ENCODE measurements around the gene NLGN1. TPM values are rescaled to one million over a fixed set of nuclear protein-coding genes. Genes with fewer than 3 reads are reported as not detected.

Gene NLGN1
- total RNA-seq, 3 donors from 2014 or later = 4.4 to 12.3 (median 6.9) TPM

DNA sequence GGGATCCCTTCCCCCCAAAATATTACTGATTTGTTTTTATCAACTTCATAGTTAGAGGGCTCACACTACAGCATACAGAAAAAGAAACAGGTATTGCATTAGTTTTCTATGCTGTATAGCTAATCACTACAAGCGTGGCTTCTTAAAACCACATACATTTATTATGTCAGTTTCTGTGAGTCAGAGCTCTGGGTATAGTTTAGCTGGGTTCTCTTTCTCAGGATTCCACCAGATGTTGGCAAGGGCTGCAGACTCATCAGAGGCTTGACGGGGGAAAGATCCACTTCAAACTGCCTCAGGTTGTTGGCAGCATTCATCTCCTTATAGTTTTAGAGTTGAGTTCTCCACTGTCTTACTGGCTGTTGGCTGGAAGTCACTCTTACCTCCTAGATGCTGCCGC lies 328.0 kb downstream of the NLGN1 start:
- intact Hi-C loops (cut with DNase I; ENCODE audit: low total_unique reads) = no loop called here
- H3K36me3 ChIP-seq = no peaks in the 10 kb centered on the region
- no peaks in the 10 kb centered on the region for H3K27me3 ChIP-seq
- TF ChIP-seq POLR2A (IDR thresholded peaks at IDR 0.05) = no peak
- no peak for TF ChIP-seq CTCF (IDR thresholded peaks at IDR 0.05)
- no peak for TF ChIP-seq POLR2AphosphoS5 (IDR thresholded peaks at IDR 0.05)
- H3K4me3 ChIP-seq = no peak overlapping the region
- no peak overlapping the region for H3K27ac ChIP-seq
- DNase-seq (ENCODE audit: low spot score in 2 of 2) = no peak
- H3K9me3 ChIP-seq = no peaks in the 10 kb centered on the region
- no peaks in the 10 kb centered on the region for H3K4me1 ChIP-seq

DNA sequence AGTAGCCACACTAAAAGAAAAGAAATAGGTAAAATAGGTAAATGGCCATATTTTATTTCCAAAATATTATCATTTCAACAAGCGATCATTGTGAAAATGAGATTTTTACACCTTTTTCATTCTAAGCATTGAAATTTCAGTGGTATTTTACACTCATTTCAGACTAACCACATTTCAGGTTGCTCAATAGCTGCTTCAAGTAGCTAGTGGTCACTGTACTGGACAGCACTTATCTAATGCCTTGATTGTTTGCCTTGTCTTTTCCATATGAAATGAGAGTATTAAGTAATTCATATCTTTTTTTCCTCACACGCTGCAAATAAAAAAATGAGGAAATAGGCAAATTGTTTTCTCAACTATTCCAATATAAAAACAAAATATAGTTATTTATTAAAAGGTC lies 332.8 kb downstream of the NLGN1 start:
- no peak overlapping the region for H3K27ac ChIP-seq
- no peak overlapping the region for H3K4me3 ChIP-seq
- H3K36me3 ChIP-seq = no peaks in the 10 kb centered on the region
- no peaks in the 10 kb centered on the region for H3K27me3 ChIP-seq
- no peaks in the 10 kb centered on the region for H3K4me1 ChIP-seq
- no peaks in the 10 kb centered on the region for H3K9me3 ChIP-seq
- TF ChIP-seq POLR2AphosphoS5 (IDR thresholded peaks at IDR 0.05) (no peak), POLR2A (IDR thresholded peaks at IDR 0.05) (no peak), CTCF (IDR thresholded peaks at IDR 0.05) (no peak)
- DNase-seq (ENCODE audit: low spot score in 2 of 2) = no peak
- intact Hi-C loops (cut with DNase I; ENCODE audit: low total_unique reads) = no loop called here

GRCh38 chr3:173732237-173732636 lies 334.7 kb downstream of the NLGN1 start:
- H3K27me3 ChIP-seq = no peaks in the 10 kb centered on the region
- no peak for TF ChIP-seq POLR2AphosphoS5 (IDR thresholded peaks at IDR 0.05)
- no peak for TF ChIP-seq POLR2A (IDR thresholded peaks at IDR 0.05)
- TF ChIP-seq CTCF (IDR thresholded peaks at IDR 0.05) = no peak
- intact Hi-C loops (cut with DNase I; ENCODE audit: low total_unique reads) = no loop called here

DNA sequence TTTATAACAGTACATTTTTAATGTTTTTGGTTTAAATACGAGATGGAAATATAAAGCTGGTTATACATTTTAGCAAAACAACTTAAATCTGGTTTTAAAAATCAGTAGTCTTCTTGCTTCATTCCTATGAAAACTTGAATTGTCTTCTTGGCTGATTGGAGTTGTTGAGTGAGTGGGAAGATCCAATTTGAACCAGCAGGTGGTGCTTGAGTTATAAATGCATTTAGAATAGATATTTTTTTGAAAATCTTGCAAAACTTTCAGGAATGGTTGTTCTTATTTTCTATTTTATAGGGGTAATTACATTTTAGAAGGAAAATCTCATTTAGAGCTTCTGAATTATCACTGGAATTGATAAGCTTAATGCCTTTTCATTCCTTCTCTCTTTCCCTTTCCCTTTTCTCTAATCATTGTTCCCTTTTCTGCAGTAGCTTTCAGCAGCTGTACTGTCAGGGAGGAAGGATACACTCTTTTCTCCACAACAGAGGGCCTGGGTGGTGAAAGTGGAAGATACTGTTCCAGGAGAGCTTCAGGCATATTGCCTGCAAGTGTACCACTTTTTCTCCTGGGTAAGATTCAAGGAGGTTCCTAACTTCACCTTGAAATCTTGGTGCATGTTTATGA lies 335.6 kb downstream of the NLGN1 start:
- H3K4me1 ChIP-seq = no peaks in the 10 kb centered on the region
- TF ChIP-seq POLR2A (IDR thresholded peaks at IDR 0.05) = no peak
- peak in 1 of 3 donors; percentile 11 for TF ChIP-seq CTCF (IDR thresholded peaks at IDR 0.05)
- H3K4me3 ChIP-seq = no peak overlapping the region
- no peaks in the 10 kb centered on the region for H3K9me3 ChIP-seq
- no peak overlapping the region for H3K27ac ChIP-seq
- intact Hi-C loops (cut with DNase I; ENCODE audit: low total_unique reads) = no loop called here
- no peaks in the 10 kb centered on the region for H3K27me3 ChIP-seq
- no peaks in the 10 kb centered on the region for H3K36me3 ChIP-seq
- no peak for DNase-seq (ENCODE audit: low spot score in 2 of 2)

More at GRCh38 chr3:173732237-173732636, 334.7 kb downstream of the NLGN1 start:
- Histone ChIP-seq H3K27ac (no peak overlapping the region), H3K4me1 (no peaks in the 10 kb centered on the region), H3K4me3 (no peak overlapping the region), H3K9me3 (no peaks in the 10 kb centered on the region), H3K36me3 (no peaks in the 10 kb centered on the region)
- DNase-seq (ENCODE audit: low spot score in 2 of 2) = no peak

- no peak for DNase-seq (ENCODE audit: low spot score in 2 of 2)
- Histone ChIP-seq H3K4me3 (no peak overlapping the region), H3K36me3 (no peaks in the 10 kb centered on the region), H3K4me1 (no peaks in the 10 kb centered on the region), H3K27me3 (no peaks in the 10 kb centered on the region), H3K9me3 (no peaks in the 10 kb centered on the region), H3K27ac (no peak overlapping the region)
- intact Hi-C loops (cut with DNase I; ENCODE audit: low total_unique reads) = no loop called here
- TF ChIP-seq POLR2AphosphoS5 (IDR thresholded peaks at IDR 0.05) (no peak), CTCF (IDR thresholded peaks at IDR 0.05) (no peak), POLR2A (IDR thresholded peaks at IDR 0.05) (no peak)
Observed at GRCh38 chr3:173734473-173734872, 336.9 kb downstream of the NLGN1 start.
